ENCODE data around the gene ZBTB3.

- TF ChIP-seq, protein P1, sequence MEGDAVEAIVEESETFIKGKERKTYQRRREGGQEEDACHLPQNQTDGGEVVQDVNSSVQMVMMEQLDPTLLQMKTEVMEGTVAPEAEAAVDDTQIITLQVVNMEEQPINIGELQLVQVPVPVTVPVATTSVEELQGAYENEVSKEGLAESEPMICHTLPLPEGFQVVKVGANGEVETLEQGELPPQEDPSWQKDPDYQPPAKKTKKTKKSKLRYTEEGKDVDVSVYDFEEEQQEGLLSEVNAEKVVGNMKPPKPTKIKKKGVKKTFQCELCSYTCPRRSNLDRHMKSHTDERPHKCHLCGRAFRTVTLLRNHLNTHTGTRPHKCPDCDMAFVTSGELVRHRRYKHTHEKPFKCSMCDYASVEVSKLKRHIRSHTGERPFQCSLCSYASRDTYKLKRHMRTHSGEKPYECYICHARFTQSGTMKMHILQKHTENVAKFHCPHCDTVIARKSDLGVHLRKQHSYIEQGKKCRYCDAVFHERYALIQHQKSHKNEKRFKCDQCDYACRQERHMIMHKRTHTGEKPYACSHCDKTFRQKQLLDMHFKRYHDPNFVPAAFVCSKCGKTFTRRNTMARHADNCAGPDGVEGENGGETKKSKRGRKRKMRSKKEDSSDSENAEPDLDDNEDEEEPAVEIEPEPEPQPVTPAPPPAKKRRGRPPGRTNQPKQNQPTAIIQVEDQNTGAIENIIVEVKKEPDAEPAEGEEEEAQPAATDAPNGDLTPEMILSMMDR (IDR thresholded peaks at IDR 0.05): no peak
- no peak for TF ChIP-seq POLR2AphosphoS5 (IDR thresholded peaks at IDR 0.05)
Observed at GRCh38 chr11:62713343-62713742, 40.6 kb downstream of the ZBTB3 start.
